Right cardiac atrium (tissue), 5 donors: ENCODE data around the gene CLCN2. TPM values are rescaled to one million over a fixed set of nuclear protein-coding genes. Genes with fewer than 3 reads are reported as not detected.

Experiments used
- ATAC-seq, 2 donors: fragments of 200-7000 bp; cut with Tn5 transposase; one replicate each; pipeline versions ENCODE4 v1.8.0 to v1.9.1; 2020; ENCODE audit warnings: moderate library complexity in 2 of 2, mild to moderate bottlenecking in 1 of 2
- DNase-seq, 3 donors: peaks; one replicate each; pipeline ENCODE4 v3.0.0-alpha.2; 2020
- H3K27ac ChIP-seq: one replicate; pipeline ENCODE4 v1.5.1; 2013; ENCODE audit warnings: mild to moderate bottlenecking, low read length, control low read depth, moderate library complexity
- H3K27me3 ChIP-seq: one replicate; pipeline ENCODE4 v1.6.1; 2013; ENCODE audit not compliant: control insufficient read depth, insufficient read depth
- H3K4me1 ChIP-seq: one replicate; pipeline ENCODE4 v1.6.1; 2013; ENCODE audit warnings: low read length; ENCODE audit not compliant: control insufficient read depth, insufficient read depth
- H3K4me3 ChIP-seq: one replicate; pipeline ENCODE4 v1.5.1; 2013; ENCODE audit warnings: low read length, control low read depth
- H3K9me3 ChIP-seq: one replicate; pipeline ENCODE4 v1.6.1; 2013; ENCODE audit warnings: low read length; ENCODE audit not compliant: control insufficient read depth
- WGBS: extraction: QIAGEN DNeasy Blood & Tissue Kit; methylation state at CpG from one replicate; pipeline ENCODE4 v1.1.7; 2013; 5-methylcytosine and 5-hydroxymethylcytosine counted together
- intact Hi-C, 4 donors: fragments of 100-400 bp; cut with DNase I; formaldehyde crosslinking; loops; one replicate each; pipeline versions ENCODE4 v1.11.0 to v1.14.0; 2022 to 2023
- long read RNA-seq, 4 donors: library from polyadenylated mRNA; unstranded; transcript quantifications; one replicate each; pipeline ENCODE4 v2.0.0, GENCODE V29; 2020 to 2021
- polyA plus RNA-seq: library from polyadenylated mRNA; stranded (reverse); fragments of 200-250 nt; gene quantifications from one replicate; pipeline ENCODE4 v1.2.3, GENCODE V29; 2013
- total RNA-seq, 4 donors: library from RNA; stranded (reverse); fragmentation: NEBNext Ultra II Directional; extraction: Animal tissue kit (Norgen Biotek cat#: 25700); gene quantifications; one replicate each; pipeline ENCODE4 v1.2.1, GENCODE V29; 2021
- donor health status: healthy with polysubstance abuse.
- donor health status: DM: no; HTN: yes; CAD: no.
- donor health status: DM: no; HTN: no; CAD: no.
- donor health status: DM: no; HTN: yes; CAD: no; lungs with severe emphysema.
- donor health status: DM: yes; HTN: yes; CAD: no.

CLCN2 gene
- total RNA-seq (1 to 10 TPM; 2.0 to 4.9 (median 3.6) TPM), polyA plus RNA-seq (2.7 TPM)
- long read RNA-seq, donor 1, partial matches to known transcripts, result 3 of 5 reads
- long read RNA-seq, donor 1, other reads (novel, unspliced or antisense), result 1 of 5 reads
- long read RNA-seq, donor 2, partial matches to known transcripts, result 0 of 3 reads
- long read RNA-seq, donor 2, other reads (novel, unspliced or antisense), result 1 of 3 reads
- long read RNA-seq, donor 3, partial matches to known transcripts, result 0 of 1 reads
- long read RNA-seq, donor 3, other reads (novel, unspliced or antisense), result 1 of 1 reads
- long read RNA-seq, donor 4, partial matches to known transcripts, result 1 of 3 reads
- long read RNA-seq, donor 4, other reads (novel, unspliced or antisense), result 1 of 3 reads

GRCh38 chr3:184361532-184361931 is at the start of gene CLCN2, which contains the start of gene POLR2H:
Gene CLCN2 (minus strand): TSS chr3:184361605. CDS start chr3:184361479, 126 bp downstream.
Gene POLR2H (plus strand): TSS chr3:184361710. CDS start chr3:184363493, 1,783 bp downstream.
- Histone ChIP-seq H3K27ac (peak within 1 kb of the TSS; percentile 95), H3K27me3 (no peaks in the 10 kb centered on the region), H3K4me3 (peak within 1 kb of the TSS; percentile 81), H3K4me1 (peaks cover 10% of the 10 kb centered on the region), H3K9me3 (no peaks in the 10 kb centered on the region)
- peak; percentile 65 to 86 (median 84) for DNase-seq
- peak; percentile 70 to 72 for ATAC-seq
- under 1% methylated on average over 56 of the region's 56 CpGs for WGBS
- intact Hi-C loops, result no loop called here

- Histone ChIP-seq H3K27me3 (no peaks in the 10 kb centered on the region), H3K9me3 (no peaks in the 10 kb centered on the region), H3K4me3 (no peak overlapping the region), H3K27ac (no peak overlapping the region), H3K4me1 (no peaks in the 10 kb centered on the region)
- no peak for DNase-seq
- intact Hi-C loops, result loop anchor here in 2 of 4 donors (10.0 kb wide), 3 partner anchors 65 to 135 kb away; no protein-coding TSS in a partner anchor
- 66% methylated on average over 12 of the region's 12 CpGs for WGBS
- ATAC-seq, result peak in 1 of 2 donors; percentile 20
Observed at GRCh38 chr3:184409946-184410500, 48.6 kb upstream of the CLCN2 start.

- ATAC-seq (no peak), DNase-seq (peak in 1 of 3 donors; percentile 76)
- no peaks in the 10 kb centered on the region for H3K9me3 ChIP-seq
- WGBS, result 78% methylated on average over 8 of the region's 8 CpGs
- H3K27ac ChIP-seq, result no peak overlapping the region
- no peak overlapping the region for H3K4me3 ChIP-seq
- intact Hi-C loops, result no loop called here
- no peaks in the 10 kb centered on the region for H3K4me1 ChIP-seq
- H3K27me3 ChIP-seq, result no peaks in the 10 kb centered on the region
Observed at GRCh38 chr3:184409331-184409926, 48.0 kb upstream of the CLCN2 start.

GRCh38 chr3:184405075-184406030 is 43.9 kb upstream of the CLCN2 start:
- Histone ChIP-seq H3K4me1 (no peaks in the 10 kb centered on the region), H3K9me3 (no peaks in the 10 kb centered on the region), H3K27me3 (no peaks in the 10 kb centered on the region), H3K27ac (no peak overlapping the region), H3K4me3 (no peak overlapping the region)
- WGBS, result 74% methylated on average over 20 of the region's 20 CpGs
- ATAC-seq (no peak), DNase-seq (no peak)
- intact Hi-C loops, result no loop called here

GRCh38 chr3:184399410-184399809 is 38.0 kb upstream of the CLCN2 start:
- Histone ChIP-seq H3K4me3 (no peak overlapping the region), H3K27ac (no peak overlapping the region), H3K4me1 (no peaks in the 10 kb centered on the region), H3K9me3 (no peaks in the 10 kb centered on the region), H3K27me3 (no peaks in the 10 kb centered on the region)
- ATAC-seq, result peak; percentile 40 to 59
- 16% methylated on average over 9 of the region's 9 CpGs for WGBS
- intact Hi-C loops, result no loop called here
- no peak for DNase-seq

- Histone ChIP-seq H3K4me3 (no peak overlapping the region), H3K9me3 (no peaks in the 10 kb centered on the region), H3K27ac (no peak overlapping the region), H3K4me1 (no peaks in the 10 kb centered on the region), H3K27me3 (no peaks in the 10 kb centered on the region)
- DNase-seq (no peak), ATAC-seq (no peak)
- intact Hi-C loops, result no loop called here
- 78% methylated on average over 5 of the region's 5 CpGs for WGBS
Observed at GRCh38 chr3:184395320-184395660, 33.9 kb upstream of the CLCN2 start.

GRCh38 chr3:184391266-184391665 is 29.9 kb upstream of the CLCN2 start:
- intact Hi-C loops, result no loop called here
- DNase-seq (no peak), ATAC-seq (no peak)
- 70% methylated on average over 3 of the region's 3 CpGs for WGBS
- no peaks in the 10 kb centered on the region for H3K9me3 ChIP-seq
- H3K4me3 ChIP-seq, result no peak overlapping the region
- H3K27me3 ChIP-seq, result no peaks in the 10 kb centered on the region
- no peaks in the 10 kb centered on the region for H3K4me1 ChIP-seq
- no peak overlapping the region for H3K27ac ChIP-seq

- WGBS, result 86% methylated on average over 5 of the region's 5 CpGs
- no peak for ATAC-seq
- no peak overlapping the region for H3K27ac ChIP-seq
- no peaks in the 10 kb centered on the region for H3K27me3 ChIP-seq
- no peak overlapping the region for H3K4me3 ChIP-seq
- intact Hi-C loops, result loop anchor here in 1 of 4 donors (10.0 kb wide), 1 partner anchor 385 kb away; no protein-coding TSS in a partner anchor
- no peaks in the 10 kb centered on the region for H3K9me3 ChIP-seq
- no peaks in the 10 kb centered on the region for H3K4me1 ChIP-seq
- no peak for DNase-seq
Observed at GRCh38 chr3:184389935-184390528, 28.6 kb upstream of the CLCN2 start.

GRCh38 chr3:184389384-184389783 is 28.0 kb upstream of the CLCN2 start:
- DNase-seq, result no peak
- 57% methylated on average over 5 of the region's 5 CpGs for WGBS
- Histone ChIP-seq H3K4me1 (no peaks in the 10 kb centered on the region), H3K9me3 (no peaks in the 10 kb centered on the region), H3K27ac (no peak overlapping the region), H3K27me3 (no peaks in the 10 kb centered on the region), H3K4me3 (no peak overlapping the region)
- ATAC-seq, result no peak
- intact Hi-C loops, result loop anchor here in 1 of 4 donors (10.0 kb wide), 1 partner anchor 385 kb away; no protein-coding TSS in a partner anchor

- 83% methylated on average over 8 of the region's 8 CpGs for WGBS
- H3K9me3 ChIP-seq, result no peaks in the 10 kb centered on the region
- ATAC-seq (no peak), DNase-seq (no peak)
- H3K4me3 ChIP-seq, result no peak overlapping the region
- no peaks in the 10 kb centered on the region for H3K4me1 ChIP-seq
- H3K27ac ChIP-seq, result no peak overlapping the region
- no peaks in the 10 kb centered on the region for H3K27me3 ChIP-seq
- intact Hi-C loops, result loop anchor here in 1 of 4 donors (10.0 kb wide), 1 partner anchor 386 kb away; no protein-coding TSS in a partner anchor
Observed at GRCh38 chr3:184388936-184389230, 27.5 kb upstream of the CLCN2 start.
